Neural cell (in vitro differentiated cells): ENCODE results near the gene CNN1. TPM values are rescaled to one million over a fixed set of nuclear protein-coding genes. Genes with fewer than 3 reads are reported as not detected.

Experiments used
- H2AFZ ChIP-seq: fragments of 200-600, 300-800 bp; sonication (generic), shearing (Covaris generic); 2 replicates; pipeline ENCODE4 v1.6.0; 2014; ENCODE audit warnings: low read depth, mild to moderate bottlenecking, antibody characterized with exemption, low read length, moderate library complexity
- H3F3A ChIP-seq: fragments of 200-600 bp; shearing (Covaris generic); 2 replicates; pipeline ENCODE4 v1.6.1; 2016; ENCODE audit warnings: mild to moderate bottlenecking, moderate library complexity, mixed read lengths, antibody characterized with exemption, low read length; ENCODE audit not compliant: insufficient read depth, poor library complexity, severe bottlenecking
- H3K27ac ChIP-seq: fragments of 200-600, 300-800 bp; sonication (generic), shearing (Covaris generic); 2 replicates; pipeline ENCODE4 v1.5.1; 2014; ENCODE audit warnings: mild to moderate bottlenecking, low read length, moderate library complexity
- H3K27me3 ChIP-seq: fragments of 300-800, 200-600 bp; sonication (generic), shearing (Covaris generic); 2 replicates; pipeline ENCODE4 v1.6.0; 2014; ENCODE audit warnings: mild to moderate bottlenecking, low read depth, low read length, moderate library complexity; ENCODE audit not compliant: insufficient read depth
- H3K36me3 ChIP-seq: fragments of 300-800, 200-600 bp; sonication (generic), shearing (Covaris generic); 2 replicates; pipeline ENCODE4 v1.5.1; 2014; ENCODE audit warnings: mild to moderate bottlenecking, antibody characterized with exemption, low read length, moderate library complexity; ENCODE audit not compliant: insufficient read depth
- H3K4me2 ChIP-seq: fragments of 300-800, 200-600 bp; sonication (generic), shearing (Covaris generic); 2 replicates; pipeline ENCODE4 v1.6.0; 2014; ENCODE audit warnings: mild to moderate bottlenecking, low read length
- H3K4me3 ChIP-seq: fragments of 300-800, 200-600 bp; sonication (generic), shearing (Covaris generic); 2 replicates; pipeline ENCODE4 v1.5.1; 2014; ENCODE audit warnings: mild to moderate bottlenecking, low read length, moderate library complexity
- H3K79me2 ChIP-seq: fragments of 200-600 bp; shearing (Covaris generic); replicated peaks from 2 replicates; pipeline ENCODE4 v1.6.0; 2014; ENCODE audit warnings: mild to moderate bottlenecking, low read length, moderate library complexity; ENCODE audit not compliant: insufficient read depth
- H3K9ac ChIP-seq: fragments of 300-800, 200-600 bp; sonication (generic), shearing (Covaris generic); 2 replicates; pipeline ENCODE4 v1.6.1; 2016; ENCODE audit warnings: mild to moderate bottlenecking, low read length, mixed read lengths
- H3K9me2 ChIP-seq: fragments of 200-600 bp; shearing (Covaris generic); 2 replicates; pipeline ENCODE4 v1.6.1; 2016; ENCODE audit warnings: mild to moderate bottlenecking, low read length, mixed read lengths; ENCODE audit not compliant: insufficient read depth
- H3K9me3 ChIP-seq: fragments of 200-600, 300-800 bp; sonication (generic), shearing (Covaris generic); 2 replicates; pipeline ENCODE4 v1.6.1; 2016; ENCODE audit warnings: mild to moderate bottlenecking, mixed run types, low read length, moderate library complexity, mixed read lengths
- H4K20me1 ChIP-seq: fragments of 200-600 bp; shearing (Covaris generic); 2 replicates; pipeline ENCODE4 v1.6.1; 2016; ENCODE audit warnings: mild to moderate bottlenecking, mixed run types; ENCODE audit not compliant: insufficient read depth
- CTCF ChIP-seq: fragments of 450-650 bp; IDR thresholded peaks from 2 replicates; pipeline ENCODE4 v1.5.1; 2014; ENCODE audit warnings: antibody characterized with exemption, mild to moderate bottlenecking, moderate library complexity; ENCODE audit not compliant: poor library complexity, severe bottlenecking
- EP300 ChIP-seq: fragments of 450-650 bp; conservative IDR thresholded peaks from 2 replicates; pipeline ENCODE4 v1.6.1; 2014; ENCODE audit warnings: antibody characterized with exemption, mild to moderate bottlenecking, moderate library complexity; ENCODE audit not compliant: poor library complexity, severe bottlenecking
- EZH2 ChIP-seq: fragments of 200-600, 300-800 bp; shearing (Covaris generic), sonication (generic); IDR thresholded peaks from 2 replicates; pipeline ENCODE4 v1.6.1; 2014; ENCODE audit warnings: antibody characterized with exemption, low read length, borderline replicate concordance, mild to moderate bottlenecking; ENCODE audit not compliant: insufficient read depth, poor library complexity, severe bottlenecking
- MXI1 ChIP-seq: fragments of 450-650 bp; conservative IDR thresholded peaks from 2 replicates; pipeline ENCODE4 v1.6.1; 2014; ENCODE audit warnings: antibody characterized with exemption, mild to moderate bottlenecking; ENCODE audit not compliant: poor library complexity, severe bottlenecking
- POLR2AphosphoS5 ChIP-seq: IDR thresholded peaks from 2 replicates; pipeline ENCODE4 v1.6.1; 2012
- RAD21 ChIP-seq: fragments of 450-650 bp; conservative IDR thresholded peaks from 2 replicates; pipeline ENCODE4 v1.6.1; 2014; ENCODE audit warnings: antibody characterized with exemption, mild to moderate bottlenecking, moderate library complexity
- REST ChIP-seq: IDR thresholded peaks from 2 replicates; pipeline ENCODE4 v1.6.1; 2012; ENCODE audit warnings: borderline replicate concordance
- SMC3 ChIP-seq: fragments of 450-650 bp; conservative IDR thresholded peaks from 2 replicates; pipeline ENCODE4 v1.6.1; 2014; ENCODE audit warnings: antibody characterized with exemption, mild to moderate bottlenecking, moderate library complexity; ENCODE audit not compliant: poor library complexity
- TAF1 ChIP-seq: IDR thresholded peaks from 2 replicates; pipeline ENCODE4 v1.6.1; 2012; ENCODE audit warnings: low read depth
- polyA plus RNA-seq: library from polyadenylated mRNA; depleted of rRNA; stranded (reverse); fragments of >200 nt; gene quantifications from 2 replicates; pipeline ENCODE4 v1.2.3, GENCODE V29; 2014

CNN1 gene
- polyA plus RNA-seq, 1 donor from 2014 or later: not detected

- peak; percentile 36 for TF ChIP-seq RAD21
- TF ChIP-seq TAF1: no peak
- H3K36me3 ChIP-seq: no peaks in the 10 kb centered on the region
Observed at GRCh38 chr19:11551603-11552235, 13.1 kb downstream of the CNN1 start.

GRCh38 chr19:11552666-11553372 is 14.2 kb downstream of the CNN1 start:
- Histone ChIP-seq H3K27ac (no peak overlapping the region), H3K4me2 (no peak overlapping the region), H3K79me2 (peaks cover 9% of the 10 kb centered on the region), H3K9me2 (no peaks in the 10 kb centered on the region), H3K9ac (no peak overlapping the region), H3K27me3 (no peaks in the 10 kb centered on the region), H3K36me3 (no peaks in the 10 kb centered on the region), H3K4me3 (no peak overlapping the region), H3K9me3 (no peaks in the 10 kb centered on the region), H2AFZ (no peak overlapping the region), H4K20me1 (no peaks in the 10 kb centered on the region), H3F3A (no peaks in the 10 kb centered on the region)
- TF ChIP-seq CTCF: no peak
- no peak for TF ChIP-seq SMC3
- TF ChIP-seq RAD21: no peak
- no peak for TF ChIP-seq MXI1
- TF ChIP-seq EP300: no peak

More at GRCh38 chr19:11551603-11552235, 13.1 kb downstream of the CNN1 start:
- Histone ChIP-seq H3K9ac (no peak overlapping the region), H2AFZ (no peak overlapping the region), H4K20me1 (no peaks in the 10 kb centered on the region), H3K79me2 (peaks cover 2% of the 10 kb centered on the region), H3K4me2 (no peak overlapping the region), H3F3A (no peaks in the 10 kb centered on the region), H3K27me3 (no peaks in the 10 kb centered on the region), H3K9me2 (no peaks in the 10 kb centered on the region), H3K4me3 (no peak overlapping the region), H3K9me3 (no peaks in the 10 kb centered on the region), H3K27ac (no peak overlapping the region)

- H3K4me3 ChIP-seq: no peak overlapping the region
- H3K27me3 ChIP-seq: no peaks in the 10 kb centered on the region
- H3K9me3 ChIP-seq: no peaks in the 10 kb centered on the region
- no peak overlapping the region for H3K27ac ChIP-seq
- no peaks in the 10 kb centered on the region for H4K20me1 ChIP-seq
- H3K4me2 ChIP-seq: no peak overlapping the region
- H3K9me2 ChIP-seq: no peaks in the 10 kb centered on the region
- H3K79me2 ChIP-seq: peaks cover 19% of the 10 kb centered on the region
- no peak for TF ChIP-seq REST
- TF ChIP-seq POLR2AphosphoS5: no peak
- TF ChIP-seq SMC3: no peak
- no peak for TF ChIP-seq TAF1
- TF ChIP-seq RAD21: no peak
- TF ChIP-seq EP300: no peak
- TF ChIP-seq EZH2: no peak
- no peak overlapping the region for H2AFZ ChIP-seq
- no peaks in the 10 kb centered on the region for H3K36me3 ChIP-seq
- H3F3A ChIP-seq: no peaks in the 10 kb centered on the region
- H3K9ac ChIP-seq: no peak overlapping the region
Observed at GRCh38 chr19:11554160-11554559, 15.5 kb downstream of the CNN1 start.
